ENCODE data around the gene ARMH3. TPM values are rescaled to one million over a fixed set of nuclear protein-coding genes. Genes with fewer than 3 reads are reported as not detected.

The ARMH3 gene
- total RNA-seq, 2 experiments from 2014 or later: 25.2 to 26.3 TPM

DNA sequence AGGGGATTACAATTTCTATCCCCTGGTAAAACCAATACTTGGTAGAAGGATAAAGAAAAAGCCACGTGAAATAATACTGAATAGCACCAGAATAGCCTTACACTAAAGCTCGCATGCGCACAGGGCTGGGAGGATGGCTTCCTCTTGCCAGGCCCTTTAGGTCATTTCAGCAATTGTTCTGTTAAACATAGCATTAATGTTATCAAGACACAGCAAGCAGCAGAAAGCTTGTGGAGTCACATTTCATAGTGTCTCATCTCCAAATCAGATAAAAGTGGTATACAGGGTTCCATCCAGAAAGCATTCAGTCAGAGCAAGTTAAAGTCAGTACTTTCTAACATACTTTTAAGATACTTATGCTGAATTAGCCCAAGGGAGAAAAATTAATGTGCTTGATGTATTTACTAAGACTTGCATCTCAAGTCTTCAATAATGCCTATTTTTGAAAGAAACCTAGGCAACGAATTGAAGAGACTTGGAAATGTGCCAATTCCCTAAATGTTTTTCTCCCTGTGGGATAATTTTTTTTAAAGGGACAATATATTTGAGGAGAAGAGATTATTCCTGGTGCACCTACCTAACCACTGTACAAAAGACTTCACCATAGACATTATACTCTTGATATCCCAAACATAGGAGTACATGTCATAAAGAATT is 258.4 kb downstream of the ARMH3 start:
- CTCF ChIA-PET: interaction anchor here (8.0 kb wide), 1 partner anchor 14 kb away, joined by 69 read pairs; the partner anchor contains the start of gene NPM3
- Mint-ChIP-seq H3K4me1 (ENCODE audit: low read depth) (peaks cover 8% of the 10 kb centered on the region), H3K4me3 (no peak overlapping the region), H3K27ac (no peak overlapping the region), H3K9me3 (ENCODE audit: insufficient read depth) (no peaks in the 10 kb centered on the region), H3K36me3 (ENCODE audit: low read depth) (peaks cover 71% of the 10 kb centered on the region), H3K27me3 (ENCODE audit: low read depth) (no peaks in the 10 kb centered on the region)
- no peak for DNase-seq
- POLR2A ChIA-PET: interaction anchor here (1.2 kb wide), 1 partner anchor 20 kb away, joined by 4 read pairs; the partner anchor contains the start of gene OGA
- no peak for ATAC-seq

Other genes with a start within 250 kb of the ARMH3 start
- gene OGA, start 237.7 kb downstream of the ARMH3 start, total RNA-seq: 100 to 1,000 TPM; 122 to 129 TPM
- 1 to 10 TPM; 1.9 to 2.7 TPM for gene KCNIP2, start 212.4 kb downstream of the ARMH3 start, total RNA-seq
- gene HPS6, start 9.2 kb upstream of the ARMH3 start, total RNA-seq: 10 to 100 TPM; 23.2 to 25.3 TPM
- gene LDB1, start 64.2 kb upstream of the ARMH3 start, total RNA-seq: 10 to 100 TPM; 83.6 to 87.1 TPM
- gene PPRC1, start 76.9 kb upstream of the ARMH3 start, total RNA-seq: 10 to 100 TPM; 56.5 to 58.9 TPM
- gene NOLC1, start 96.2 kb upstream of the ARMH3 start, total RNA-seq: 10 to 100 TPM; 94.1 to 95.3 TPM
- not detected for gene ELOVL3, start 170.1 kb upstream of the ARMH3 start, total RNA-seq
- gene PITX3, start 185.3 kb upstream of the ARMH3 start, total RNA-seq: not detected
- 10 to 100 TPM; 39.8 to 42.9 TPM for gene GBF1, start 189.4 kb upstream of the ARMH3 start, total RNA-seq

Measured in activated CD8-positive, alpha-beta T cell treated with anti-CD3 and anti-CD28 coated beads, Interleukin-2, amount 10 ng/mL, durations not matched to agents 7 days and 5 days (primary cell).